H1 (cell line): ENCODE data around the gene ACTL8. TPM values are rescaled to one million over a fixed set of nuclear protein-coding genes. Genes with fewer than 3 reads are reported as not detected.

Source experiments
- CHD7 ChIP-seq: fragments of 300-600 bp; sonication (generic); IDR thresholded peaks from 2 replicates; pipeline ENCODE4 v1.7.1; 2012; ENCODE audit warnings: low read length, moderate library complexity, mild to moderate bottlenecking, inconsistent platforms; ENCODE audit not compliant: insufficient replicate concordance
- CREB1 ChIP-seq: IDR thresholded peaks from 2 replicates; pipeline ENCODE4 v1.6.1; 2012; ENCODE audit warnings: inconsistent platforms
- CTCF ChIP-seq, 3 experiments: IDR thresholded peaks; 1 replicate in 2 of 3; 2 replicates in 1 of 3; pipeline versions ENCODE4 v1.5.1 to v1.6.1; 2011; ENCODE audit warnings: low read length in 3 of 3, mild to moderate bottlenecking in 3 of 3, inconsistent platforms in 2 of 3, low read depth in 1 of 3, moderate library complexity in 1 of 3; ENCODE audit not compliant: insufficient read depth in 1 of 3; ENCODE audit errors: control extremely low read depth in 1 of 3
- NANOG ChIP-seq: IDR thresholded peaks from 2 replicates; pipeline ENCODE4 v1.6.1; 2011; ENCODE audit warnings: low read length, low read depth, mild to moderate bottlenecking, inconsistent platforms; ENCODE audit not compliant: insufficient read depth, poor library complexity, severe bottlenecking
- POU5F1 ChIP-seq: IDR thresholded peaks from 2 replicates; pipeline ENCODE4 v1.6.1; 2011; ENCODE audit warnings: low read depth, mild to moderate bottlenecking, low read length, moderate library complexity
- polyA plus RNA-seq, 7 experiments: library from polyadenylated mRNA; depleted of rRNA in 3 of 7; stranded (reverse) in 5 of 7; unstranded in 2 of 7; fragments of >200 nt in 5 of 7; fragments of 200-250 nt in 2 of 7; gene quantifications; 1 replicate in 5 of 7; 2 replicates in 1 of 7; 4 replicates in 1 of 7; pipeline versions ENCODE4 v1.2.1 to v1.2.3, GENCODE V29; 2011 to 2013; ENCODE audit warnings: missing spikeins in 2 of 7, mixed read lengths in 2 of 7
- total RNA-seq: library from RNA; stranded (reverse); fragmentation: NEBNext Ultra II Directional; extraction: Animal tissue kit (Norgen Biotek cat#: 25700); gene quantifications from 2 replicates; pipeline ENCODE4 v1.2.1, GENCODE V29; 2021

ACTL8 gene
- total and polyA plus RNA-seq, 2 of the 8 experiments (the other 6 are each of a cell fraction or from before 2014, with no cell fraction given): 0.33 to 0.47 TPM

GRCh38 chr1:17719874-17720273 is 35.3 kb upstream of the ACTL8 start (continued):
- TF ChIP-seq CTCF (IDR thresholded peaks at IDR 0.05; ENCODE audit: control extremely low read depth in 1 of 3, insufficient read depth in 1 of 3, low read depth in 1 of 3, low read length in 3 of 3) (no peak), NANOG (no peak), CHD7 (no peak), CREB1 (no peak), POU5F1 (no peak)
